Astrocyte (in vitro differentiated cells and primary cell): ENCODE results near the gene ORAI3. TPM values are rescaled to one million over a fixed set of nuclear protein-coding genes. Genes with fewer than 3 reads are reported as not detected.

ENCODE experiments used
- total RNA-seq: library from RNA; stranded (reverse); gene quantifications from 2 replicates; pipeline ENCODE4 v1.2.1, GENCODE V29; 2021

The ORAI3 gene
- total RNA-seq, 1 donor from 2014 or later = 21.1 TPM

Other genes starting within 250 kb of the ORAI3 start
- 48.2 and 50.4 TPM in 2 replicates for gene SRCAP, start 249.9 kb upstream of the ORAI3 start, total RNA-seq
- gene PHKG2, start 200.6 kb upstream of the ORAI3 start, total RNA-seq = 31.1 and 34.2 TPM in 2 replicates
- gene CFAP119, start 187.0 kb upstream of the ORAI3 start, total RNA-seq = 4.0 and 4.1 TPM in 2 replicates
- 85.4 and 94.6 TPM in 2 replicates for gene RNF40, start 186.7 kb upstream of the ORAI3 start, total RNA-seq
- 17.4 and 17.6 TPM in 2 replicates for gene ZNF629, start 161.9 kb upstream of the ORAI3 start, total RNA-seq
- gene BCL7C, start 55.0 kb upstream of the ORAI3 start, total RNA-seq = 37.7 and 40.7 TPM in 2 replicates
- gene CTF1, start 52.5 kb upstream of the ORAI3 start, total RNA-seq = 5.2 and 5.9 TPM in 2 replicates
- gene FBXL19, start 25.5 kb upstream of the ORAI3 start, total RNA-seq = 42.3 and 42.5 TPM in 2 replicates
- gene SETD1A, start 8.7 kb downstream of the ORAI3 start, total RNA-seq = 15.4 and 18.7 TPM in 2 replicates
- 8.3 and 9.0 TPM in 2 replicates for gene HSD3B7, start 36.1 kb downstream of the ORAI3 start, total RNA-seq
- gene STX1B, start 61.6 kb downstream of the ORAI3 start, total RNA-seq = 10.7 and 11.0 TPM in 2 replicates
- gene STX4, start 84.5 kb downstream of the ORAI3 start, total RNA-seq = 54.9 and 56.0 TPM in 2 replicates
- gene ZNF668, start 125.2 kb downstream of the ORAI3 start, total RNA-seq = 18.6 and 21.6 TPM in 2 replicates
- gene ZNF646, start 125.4 kb downstream of the ORAI3 start, total RNA-seq = 16.5 and 17.2 TPM in 2 replicates
- gene PRSS53, start 139.9 kb downstream of the ORAI3 start, total RNA-seq = 3.4 and 7.1 TPM in 2 replicates
- gene VKORC1, start 145.7 kb downstream of the ORAI3 start, total RNA-seq = 133 and 156 TPM in 2 replicates
- 44.9 and 47.7 TPM in 2 replicates for gene BCKDK, start 159.3 kb downstream of the ORAI3 start, total RNA-seq
- 27.3 and 33.5 TPM in 2 replicates for gene KAT8, start 168.6 kb downstream of the ORAI3 start, total RNA-seq
- gene PRSS8, start 186.7 kb downstream of the ORAI3 start, total RNA-seq = 3.9 and 9.5 TPM in 2 replicates
- gene PRSS36, start 201.0 kb downstream of the ORAI3 start, total RNA-seq = 0.19 and 0.41 TPM in 2 replicates
- gene FUS, start 231.1 kb downstream of the ORAI3 start, total RNA-seq = 250 and 309 TPM in 2 replicates